B cell (primary cell): ENCODE measurements around the gene IL5RA. TPM values are rescaled to one million over a fixed set of nuclear protein-coding genes. Genes with fewer than 3 reads are reported as not detected.

Source experiments
- ATAC-seq: fragments of 200-7000 bp; cut with Tn5 transposase; one replicate; pipeline ENCODE4 v1.10.0; 2021; ENCODE audit warnings: low read depth, mild to moderate bottlenecking, moderate number of reproducible peaks, moderate library complexity
- CTCF ChIA-PET: fragments of 350-600 bp; sonication (Branson Sonifier 250); formaldehyde crosslinking; loops from one replicate; lab custom pipeline; 2021; ENCODE audit warnings: antibody characterized with exemption, inconsistent platforms; lab: Charles Lee
- POLR2A ChIA-PET: fragments of 350-600 bp; sonication (Branson Sonifier 250); formaldehyde crosslinking; loops from one replicate; lab custom pipeline; 2021; ENCODE audit warnings: antibody characterized with exemption; lab: Charles Lee
- DNase-seq: peaks from one replicate; pipeline ENCODE4 v3.0.0; 2013
- H2AFZ ChIP-seq: 2 replicates; pipeline ENCODE4 v1.6.1; 2012; ENCODE audit warnings: mild to moderate bottlenecking, low read depth, low read length; ENCODE audit not compliant: insufficient read depth, poor library complexity, severe bottlenecking
- H3K27ac ChIP-seq, 2 donors: 1 replicate in 1 of 2; 2 replicates in 1 of 2; pipeline ENCODE4 v1.5.1; 2012 to 2013; ENCODE audit warnings: low read length in 2 of 2, mild to moderate bottlenecking in 2 of 2, moderate library complexity in 1 of 2
- H3K27me3 ChIP-seq, 4 experiments: fragments of 200-600 bp in 1 of 4; sonication (generic) in 1 of 4; replicated peaks in 1 of 4; 1 replicate in 2 of 4; 2 replicates in 2 of 4; pipeline versions ENCODE4 v1.6.1 to v1.7.0; 2013 to 2016; ENCODE audit warnings: low read length in 3 of 4, mild to moderate bottlenecking in 2 of 4, mixed read lengths in 1 of 4, moderate library complexity in 1 of 4; ENCODE audit not compliant: insufficient read depth in 4 of 4, control insufficient read depth in 3 of 4; ENCODE audit errors: control extremely low read depth in 1 of 4
- H3K36me3 ChIP-seq, 2 experiments: replicated peaks in 1 of 2; 1 replicate in 1 of 2; 2 replicates in 1 of 2; pipeline versions ENCODE4 v1.6.1 to v1.7.1; 2013; ENCODE audit warnings: low read length in 1 of 2; ENCODE audit not compliant: insufficient read depth in 2 of 2, control insufficient read depth in 1 of 2; ENCODE audit errors: control extremely low read depth in 1 of 2, extremely low read depth in 1 of 2
- H3K4me1 ChIP-seq, 2 donors: fragments of 200-600 bp in 1 of 2; sonication (generic) in 1 of 2; 1 replicate in 1 of 2; 2 replicates in 1 of 2; pipeline versions ENCODE4 v1.5.1 to v1.6.1; 2013 to 2017; ENCODE audit warnings: low read length in 2 of 2; ENCODE audit not compliant: control insufficient read depth in 2 of 2, insufficient read depth in 2 of 2
- H3K4me2 ChIP-seq: replicated peaks from 2 replicates; pipeline ENCODE3; 2012; ENCODE audit warnings: mild to moderate bottlenecking, low read depth, low read length; ENCODE audit not compliant: poor library complexity, severe bottlenecking
- H3K4me3 ChIP-seq, 5 experiments: fragments of 200-600 bp in 1 of 5; sonication (generic) in 1 of 5; 1 replicate in 3 of 5; 2 replicates in 2 of 5; pipeline versions ENCODE4 v1.5.1 to v1.7.0; 2011 to 2016; ENCODE audit warnings: low read length in 4 of 5, mild to moderate bottlenecking in 4 of 5, low read depth in 2 of 5, control low read depth in 1 of 5, moderate library complexity in 1 of 5; ENCODE audit not compliant: insufficient read depth in 1 of 5; ENCODE audit errors: control extremely low read depth in 1 of 5, extremely low read depth in 1 of 5
- H3K79me2 ChIP-seq: fragments of 200-600 bp; sonication (generic); one replicate; pipeline ENCODE4 v1.6.0; 2016; ENCODE audit warnings: low read length; ENCODE audit not compliant: control insufficient read depth, insufficient read depth
- H3K9ac ChIP-seq: fragments of 200-600 bp; sonication (generic); 2 replicates; pipeline ENCODE4 v1.6.1; 2017; ENCODE audit warnings: mild to moderate bottlenecking, low read length, moderate library complexity
- H3K9me3 ChIP-seq, 3 donors: one replicate each; pipeline versions ENCODE4 v1.6.1 to v1.7.1; 2013; ENCODE audit warnings: low read length in 2 of 3; ENCODE audit not compliant: control insufficient read depth in 2 of 3, insufficient read depth in 1 of 3; ENCODE audit errors: control extremely low read depth in 1 of 3
- H4K20me1 ChIP-seq: 2 replicates; pipeline ENCODE4 v1.6.0; 2012; ENCODE audit warnings: mild to moderate bottlenecking, low read length; ENCODE audit not compliant: insufficient read depth, control insufficient read depth, poor library complexity, severe bottlenecking
- H3K27ac Mint-ChIP-seq: one replicate; pipeline ENCODE4 v1.8.0; 2021; ENCODE audit warnings: mixed read lengths
- H3K27me3 Mint-ChIP-seq: one replicate; pipeline ENCODE4 v1.8.0; 2021; ENCODE audit warnings: mixed read lengths
- H3K4me1 Mint-ChIP-seq: one replicate; pipeline ENCODE4 v1.8.0; 2021; ENCODE audit warnings: mixed read lengths
- H3K4me3 Mint-ChIP-seq: one replicate; pipeline ENCODE4 v1.8.0; 2021; ENCODE audit warnings: mixed read lengths
- H3K9me3 Mint-ChIP-seq: one replicate; pipeline ENCODE4 v1.8.0; 2022; ENCODE audit warnings: mixed read lengths; ENCODE audit not compliant: insufficient read depth
- CTCF ChIP-seq: fragments of 200-600 bp; IDR thresholded peaks from one replicate; pipeline ENCODE4 v1.8.0; 2022; ENCODE audit warnings: antibody characterized with exemption, mild to moderate bottlenecking
- EZH2 ChIP-seq: IDR thresholded peaks from 2 replicates; pipeline ENCODE4 v1.6.1; 2012; ENCODE audit warnings: borderline replicate concordance, low read depth, mild to moderate bottlenecking, moderate library complexity, low read length; ENCODE audit not compliant: insufficient read depth, poor library complexity, severe bottlenecking
- WGBS: methylation state at CpG from one replicate; pipeline ENCODE4 v1.1.5; 2013; ENCODE audit warnings: missing lambda C conversion rate; ENCODE audit not compliant: insufficient coverage; 5-methylcytosine and 5-hydroxymethylcytosine counted together
- intact Hi-C: fragments of 100-400 bp; cut with micrococcal nuclease; formaldehyde crosslinking; loops from one replicate; pipeline ENCODE4 v1.10.0; 2022
- polyA plus RNA-seq: library from polyadenylated mRNA; depleted of rRNA; stranded (reverse); fragments of >200 nt; gene quantifications from 2 replicates; pipeline ENCODE4 v1.2.3, GENCODE V29; 2012
- total RNA-seq, 2 donors: library from RNA; stranded (reverse); fragments of 120-200 nt in 1 of 2; gene quantifications; 1 replicate in 1 of 2; 2 replicates in 1 of 2; pipeline versions ENCODE4 v1.2.3 to v1.2.4, GENCODE V29; 2013 to 2022

IL5RA gene
- total and polyA plus RNA-seq, 2 donors (not counting 1 experiment from before 2014, with no cell fraction given), result 1.0 to 2.6 TPM

DNA sequence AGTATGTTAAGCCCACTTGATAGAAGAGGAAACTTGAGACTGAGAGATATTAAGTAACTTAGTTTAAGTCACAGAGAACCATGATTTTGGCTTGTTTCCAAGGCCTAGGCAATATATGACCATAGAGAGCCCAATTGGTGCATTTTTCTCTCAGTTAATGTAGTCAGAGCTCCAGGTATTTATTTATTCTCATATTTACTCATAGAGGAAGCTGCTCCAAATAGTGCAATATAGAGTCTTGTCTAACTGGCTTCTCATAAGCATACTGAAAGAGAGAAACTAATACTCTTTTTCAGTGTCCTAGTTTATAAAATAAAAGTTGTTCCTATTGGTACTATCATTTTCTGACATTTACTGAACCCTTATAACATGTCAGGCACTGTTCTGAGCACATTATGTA is 31.8 kb upstream of the IL5RA start:
- H3K27me3 Mint-ChIP-seq, result no peaks in the 10 kb centered on the region
- no peak for TF ChIP-seq CTCF
- no peak for TF ChIP-seq EZH2
- H3K27ac Mint-ChIP-seq, result no peak overlapping the region
- intact Hi-C loops, result no loop called here
- Histone ChIP-seq H3K27ac (no peak overlapping the region), H2AFZ (no peak overlapping the region), H3K79me2 (no peaks in the 10 kb centered on the region), H3K4me1 (no peaks in the 10 kb centered on the region), H3K4me2 (no peak overlapping the region), H3K27me3 (no peaks in the 10 kb centered on the region), H3K36me3 (peaks cover 49 to 85% of the 10 kb centered on the region in 2 experiments), H3K9me3 (no peaks in the 10 kb centered on the region), H3K9ac (no peak overlapping the region), H4K20me1 (no peaks in the 10 kb centered on the region), H3K4me3 (no peak overlapping the region)
- CTCF ChIA-PET, result no interaction called here
- ATAC-seq, result no peak
- no peak overlapping the region for H3K4me3 Mint-ChIP-seq
- no peak for DNase-seq
- POLR2A ChIA-PET, result no interaction called here
- H3K9me3 Mint-ChIP-seq, result no peaks in the 10 kb centered on the region
- no peaks in the 10 kb centered on the region for H3K4me1 Mint-ChIP-seq

DNA sequence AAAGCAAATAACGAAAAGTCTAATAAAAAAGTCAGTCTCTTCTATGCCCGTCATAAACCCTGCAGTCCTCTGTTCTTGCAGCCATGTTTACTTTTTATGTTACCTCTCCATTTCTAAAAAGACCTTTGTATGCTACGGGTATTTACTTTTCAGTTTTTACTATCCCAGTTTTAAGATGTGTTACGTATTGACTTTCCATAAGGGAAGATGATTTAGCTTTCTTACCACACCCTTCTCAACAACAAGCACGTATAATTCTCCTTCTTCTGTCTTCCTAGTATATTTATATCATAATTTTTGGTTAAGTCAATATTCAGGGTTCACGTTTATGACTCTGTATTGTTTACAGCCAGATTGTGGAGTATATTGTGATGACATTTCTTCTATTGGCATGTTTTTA is 27.4 kb upstream of the IL5RA start:
- 100% methylated on average over 1 of the region's 6 CpGs for WGBS
- H3K27ac Mint-ChIP-seq, result no peak overlapping the region
- ATAC-seq (no peak), DNase-seq (no peak)
- Histone ChIP-seq H4K20me1 (peaks cover 22% of the 10 kb centered on the region), H2AFZ (no peak overlapping the region), H3K79me2 (peaks cover 34% of the 10 kb centered on the region), H3K36me3 (peaks cover 34 to 57% of the 10 kb centered on the region in 2 experiments), H3K4me2 (no peak overlapping the region), H3K27me3 (no peaks in the 10 kb centered on the region), H3K9ac (no peak overlapping the region), H3K4me3 (no peak overlapping the region), H3K9me3 (no peaks in the 10 kb centered on the region), H3K4me1 (no peaks in the 10 kb centered on the region), H3K27ac (no peak overlapping the region)
- H3K27me3 Mint-ChIP-seq, result no peaks in the 10 kb centered on the region
- ChIA-PET POLR2A (no interaction called here), CTCF (no interaction called here)
- H3K4me3 Mint-ChIP-seq, result no peak overlapping the region
- H3K4me1 Mint-ChIP-seq, result peaks cover 19% of the 10 kb centered on the region
- no peak for TF ChIP-seq CTCF
- no peak for TF ChIP-seq EZH2
- no peaks in the 10 kb centered on the region for H3K9me3 Mint-ChIP-seq
- intact Hi-C loops, result no loop called here
